AG04450 (cell line): ENCODE data around the gene SUSD5. TPM values are rescaled to one million over a fixed set of nuclear protein-coding genes. Genes with fewer than 3 reads are reported as not detected.

Source experiments
- CTCF ChIA-PET: fragments of 300-600, 350-600 bp; formaldehyde crosslinking; extraction: SDS; loops from one replicate; lab custom pipeline; 2022; ENCODE audit warnings: antibody characterized with exemption, inconsistent platforms; lab: Charles Lee
- POLR2A ChIA-PET: fragments of 350-600 bp; formaldehyde crosslinking; extraction: SDS; loops from one replicate; lab custom pipeline; 2021; ENCODE audit warnings: antibody characterized with exemption, inconsistent platforms; lab: Yijun Ruan, JAX
- DNase-seq: peaks from one replicate; pipeline ENCODE4 v3.0.0-alpha.2; 2011; ENCODE audit warnings: low read depth, low spot score
- H3K27ac ChIP-seq: one replicate; pipeline ENCODE4 v1.5.1; 2012; ENCODE audit warnings: low read depth, low read length, control low read depth
- H3K27me3 ChIP-seq: one replicate; pipeline ENCODE4 v1.6.0; 2012; ENCODE audit warnings: low read length; ENCODE audit not compliant: control insufficient read depth, insufficient read depth
- H3K4me3 ChIP-seq: 2 replicates; pipeline ENCODE4 v1.5.1; 2011; ENCODE audit warnings: mild to moderate bottlenecking, low read depth, low read length, control low read depth
- H3K9me3 ChIP-seq: 2 replicates; pipeline ENCODE4 v1.5.1; 2012; ENCODE audit warnings: low read length; ENCODE audit not compliant: control insufficient read depth, insufficient read depth
- CTCF ChIP-seq: IDR thresholded peaks from 2 replicates; pipeline ENCODE4 v1.5.1; 2011; ENCODE audit warnings: low read depth, low read length, control low read depth, inconsistent platforms
- polyA plus RNA-seq: library from polyadenylated mRNA; depleted of rRNA; stranded (reverse); fragments of >200 nt; gene quantifications from 2 replicates; pipeline ENCODE4 v1.2.3, GENCODE V29; 2011

Gene SUSD5
- polyA plus RNA-seq, 1 experiment, result 1.8 TPM

- CTCF ChIA-PET, result no interaction called here
Observed at GRCh38 chr3:33231756-33232465, 13.3 kb upstream of the SUSD5 start.

GRCh38 chr3:33229947-33230346 is 11.3 kb upstream of the SUSD5 start:
- ChIA-PET CTCF (interaction anchor here (2.1 kb wide), 1 partner anchor 143 kb away, joined by 7 read pairs; no protein-coding TSS in a partner anchor), POLR2A (no interaction called here)
- peaks cover 2% of the 10 kb centered on the region for H3K27me3 ChIP-seq
- TF ChIP-seq CTCF, result no peak
- no peak overlapping the region for H3K27ac ChIP-seq
- H3K9me3 ChIP-seq, result no peaks in the 10 kb centered on the region
- DNase-seq, result no peak
- H3K4me3 ChIP-seq, result no peak overlapping the region

More at GRCh38 chr3:33231756-33232465, 13.3 kb upstream of the SUSD5 start:
- Histone ChIP-seq H3K4me3 (no peak overlapping the region), H3K27me3 (peaks cover 7% of the 10 kb centered on the region), H3K9me3 (no peaks in the 10 kb centered on the region), H3K27ac (no peak overlapping the region)
- DNase-seq, result no peak
- TF ChIP-seq CTCF, result no peak
- POLR2A ChIA-PET, result no interaction called here

DNA sequence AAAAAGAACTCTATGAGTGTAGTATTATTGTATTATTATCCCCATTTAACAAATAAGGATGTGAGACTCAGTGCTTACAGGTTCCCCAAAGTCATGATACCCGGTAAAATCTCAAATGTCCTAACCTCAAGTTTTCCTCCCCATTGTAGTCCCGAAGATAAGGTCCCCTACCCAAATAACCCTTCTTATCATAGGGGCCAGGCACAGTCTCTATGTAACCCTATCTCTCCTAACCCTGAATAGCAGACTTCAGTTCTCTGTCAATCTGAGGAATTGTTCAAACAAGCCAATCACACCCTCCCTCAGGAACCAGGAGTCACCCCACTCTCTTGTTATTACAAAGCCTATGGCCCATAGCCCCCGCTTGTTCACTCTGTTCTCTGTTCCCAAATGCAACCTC is 10.5 kb upstream of the SUSD5 start:
- CTCF ChIA-PET, result interaction anchor here (2.1 kb wide), 1 partner anchor 144 kb away, joined by 7 read pairs; no protein-coding TSS in a partner anchor
- TF ChIP-seq CTCF, result no peak
- no peak overlapping the region for H3K4me3 ChIP-seq
- no peak overlapping the region for H3K27ac ChIP-seq
- H3K27me3 ChIP-seq, result peaks cover 2% of the 10 kb centered on the region
- POLR2A ChIA-PET, result no interaction called here
- no peaks in the 10 kb centered on the region for H3K9me3 ChIP-seq
- no peak for DNase-seq

DNA sequence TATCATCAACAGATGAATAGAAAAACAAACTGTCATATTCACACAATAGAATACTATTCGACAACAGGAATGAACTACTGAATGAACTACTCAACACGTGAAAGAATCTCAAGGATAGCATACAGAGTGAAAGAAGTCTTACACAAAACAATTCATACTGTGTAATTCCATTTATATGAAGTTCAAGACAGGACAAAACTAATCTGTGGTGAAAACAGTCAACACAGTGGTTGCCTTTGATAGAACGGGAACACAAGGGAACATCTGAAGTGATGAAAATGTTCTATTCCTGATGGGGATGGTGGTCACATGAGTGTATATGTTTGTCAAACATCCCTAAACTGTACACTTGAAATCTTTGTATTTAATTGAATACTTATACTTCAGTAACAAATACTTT is 2.6 kb upstream of the SUSD5 start:
- H3K4me3 ChIP-seq, result no peak overlapping the region
- CTCF ChIA-PET, result no interaction called here
- H3K27ac ChIP-seq, result no peak overlapping the region
- H3K27me3 ChIP-seq, result peaks cover 7% of the 10 kb centered on the region
- DNase-seq, result no peak
- no peaks in the 10 kb centered on the region for H3K9me3 ChIP-seq
- POLR2A ChIA-PET, result no interaction called here
- no peak for TF ChIP-seq CTCF

- TF ChIP-seq CTCF, result no peak
- H3K27me3 ChIP-seq, result peaks cover 10% of the 10 kb centered on the region
- no peak for DNase-seq
- H3K4me3 ChIP-seq, result peak overlapping the region; percentile 64
- H3K27ac ChIP-seq, result no peak overlapping the region
- ChIA-PET POLR2A (no interaction called here), CTCF (no interaction called here)
- no peaks in the 10 kb centered on the region for H3K9me3 ChIP-seq
Observed at GRCh38 chr3:33219175-33219487, 521 bp upstream of the SUSD5 start.
